Measurements from ENCODE around the gene STXBP2. TPM values are rescaled to one million over a fixed set of nuclear protein-coding genes. Genes with fewer than 3 reads are reported as not detected.

The STXBP2 gene
- total and polyA plus RNA-seq, 7 donors, result 0.55 to 4.5 (median 2.7) TPM

- H3K4me1 ChIP-seq, result peaks cover 18% of the 10 kb centered on the region
- ATAC-seq (no peak), DNase-seq (no peak)
- TF ChIP-seq CTCF (IDR thresholded peaks at IDR 0.05), result no peak
- no peaks in the 10 kb centered on the region for H3K27me3 ChIP-seq (ENCODE audit: insufficient read depth in 3 of 3, low read length in 2 of 3)
- H3K36me3 ChIP-seq (ENCODE audit: insufficient read depth in 1 of 2, low read depth in 1 of 2), result peaks cover 4 to 71% of the 10 kb centered on the region in 2 donors
- no peaks in the 10 kb centered on the region for H3K9me3 ChIP-seq
- H3K27ac ChIP-seq, result no peak overlapping the region
- H3K4me3 ChIP-seq, result no peak overlapping the region
- intact Hi-C loops (cut with DNase I), result no loop called here
- WGBS, 3 donors, result 94 to 97% (median 96%) methylated on average over 33 to 34 of the region's 34 CpGs
Observed at GRCh38 chr19:7625763-7626372, 11.0 kb upstream of the STXBP2 start.

GRCh38 chr19:7627166-7627565, 9.7 kb upstream of the STXBP2 start:
- 89 to 95% (median 93%) methylated on average over 22 to 24 of the region's 24 CpGs for WGBS, 3 donors
- no peak for ATAC-seq
- no peak overlapping the region for H3K4me3 ChIP-seq
- H3K27me3 ChIP-seq (ENCODE audit: insufficient read depth in 3 of 3, low read length in 2 of 3), result no peaks in the 10 kb centered on the region
- H3K9me3 ChIP-seq, result no peaks in the 10 kb centered on the region
- H3K4me1 ChIP-seq, result peaks cover 19% of the 10 kb centered on the region
- TF ChIP-seq CTCF (IDR thresholded peaks at IDR 0.05), result no peak
- DNase-seq, result no peak
- intact Hi-C loops (cut with DNase I), result no loop called here
- peaks cover 4 to 58% of the 10 kb centered on the region in 2 donors for H3K36me3 ChIP-seq (ENCODE audit: insufficient read depth in 1 of 2, low read depth in 1 of 2)
- H3K27ac ChIP-seq, result no peak overlapping the region

- peaks cover 0 to 1% (median 0%) of the 10 kb centered on the region in 3 donors for H3K27me3 ChIP-seq (ENCODE audit: insufficient read depth in 3 of 3, low read length in 2 of 3)
- peaks cover 0 to 42% of the 10 kb centered on the region in 2 donors for H3K36me3 ChIP-seq (ENCODE audit: insufficient read depth in 1 of 2, low read depth in 1 of 2)
- H3K27ac ChIP-seq, result peak overlapping the region; percentile 87
- H3K4me1 ChIP-seq, result peaks cover 19% of the 10 kb centered on the region
- WGBS, 3 donors, result 3 to 5% (median 4%) methylated on average over 15 of the region's 15 CpGs
- no peaks in the 10 kb centered on the region for H3K9me3 ChIP-seq
- ATAC-seq (no peak), DNase-seq (no peak)
- intact Hi-C loops (cut with DNase I), result no loop called here
- TF ChIP-seq CTCF (IDR thresholded peaks at IDR 0.05), result no peak
- H3K4me3 ChIP-seq, result peak overlapping the region; percentile 100
Observed at GRCh38 chr19:7628589-7629311, 8.2 kb upstream of the STXBP2 start.

GRCh38 chr19:7629347-7630054, 7.4 kb upstream of the STXBP2 start, which contains the start of the genes PET100 and XAB2:
PET100 (plus strand) TSS chr19:7629793; CDS start chr19:7629834, 41 bp downstream.
XAB2 (minus strand) TSS chr19:7629545; CDS start chr19:7629527, 18 bp downstream.
- no peak for TF ChIP-seq CTCF (IDR thresholded peaks at IDR 0.05)
- Histone ChIP-seq H3K9me3 (no peaks in the 10 kb centered on the region), H3K4me1 (peaks cover 19% of the 10 kb centered on the region), H3K36me3 (ENCODE audit: insufficient read depth in 1 of 2, low read depth in 1 of 2) (peaks cover 0 to 34% of the 10 kb centered on the region in 2 donors), H3K27me3 (ENCODE audit: insufficient read depth in 3 of 3, low read length in 2 of 3) (peaks cover 0 to 3% (median 0%) of the 10 kb centered on the region in 3 donors), H3K4me3 (peak within 1 kb of the TSS; percentile 100), H3K27ac (peak within 1 kb of the TSS; percentile 87)
- intact Hi-C loops (cut with DNase I), result no loop called here
- DNase-seq, result peak; percentile 95 to 98
- 0 to 1% (median 0%) methylated on average over 40 of the region's 40 CpGs for WGBS, 3 donors
- peak; percentile 99 to 100 (median 99) for ATAC-seq
